ENCODE measurements around the gene CXXC5. TPM values are rescaled to one million over a fixed set of nuclear protein-coding genes. Genes with fewer than 3 reads are reported as not detected.
"Not testable (repeated sequence)": the region's sequence is repeated elsewhere in the genome, so short reads cannot be mapped to it uniquely, and the experiment has no call there.

CXXC5 gene
- total RNA-seq, 1 experiment from 2014 or later = 92.3 TPM

GRCh38 chr5:139611703-139612584 is 36.2 kb upstream of the CXXC5 start:
- H3K4me1 Mint-ChIP-seq (ENCODE audit: low read depth, unreplicated experiment) = no peaks in the 10 kb centered on the region

GRCh38 chr5:139619861-139620260 is 28.3 kb upstream of the CXXC5 start:
- peaks cover 7% of the 10 kb centered on the region for H3K4me1 Mint-ChIP-seq (ENCODE audit: low read depth, unreplicated experiment)
- H3K27ac Mint-ChIP-seq (ENCODE audit: unreplicated experiment) = no peak overlapping the region
- no peaks in the 10 kb centered on the region for H3K36me3 ChIP-seq (ENCODE audit: control insufficient read depth, insufficient read depth, low read length)
- no peak for TF ChIP-seq CTCF (IDR thresholded peaks at IDR 0.05; ENCODE audit: insufficient read depth in 1 of 2, low read depth in 1 of 2, low read length in 1 of 2, severe bottlenecking in 1 of 2, unreplicated experiment in 1 of 2)
- ChIA-PET CTCF (no interaction called here), POLR2A (interaction anchor here (0.5 kb wide), 1 partner anchor 8 kb away, joined by 3 read pairs; no protein-coding TSS in a partner anchor)
- no peak overlapping the region for H3K4me3 ChIP-seq (ENCODE audit: low read depth, low read length)
- no peak overlapping the region for H3K4me3 Mint-ChIP-seq (ENCODE audit: unreplicated experiment)
- H3K27me3 Mint-ChIP-seq (ENCODE audit: insufficient read depth, unreplicated experiment) = no peaks in the 10 kb centered on the region
- H3K36me3 Mint-ChIP-seq (ENCODE audit: insufficient read depth, unreplicated experiment) = peaks cover 82% of the 10 kb centered on the region
- no peaks in the 10 kb centered on the region for H3K4me1 ChIP-seq
- no peak for DNase-seq
- intact Hi-C loops (cut with micrococcal nuclease; ENCODE audit: unreplicated experiment) = no loop called here
- no peaks in the 10 kb centered on the region for H3K9me3 ChIP-seq
- no peaks in the 10 kb centered on the region for H3K9me3 Mint-ChIP-seq (ENCODE audit: unreplicated experiment)
- H3K27me3 ChIP-seq (replicated peaks; ENCODE audit: control insufficient read depth, insufficient read depth, low read length) = no peaks in the 10 kb centered on the region
- BruUV-seq (replicated peaks) = no TSS peak

More at GRCh38 chr5:139611703-139612584, 36.2 kb upstream of the CXXC5 start:
- CTCF ChIA-PET = interaction anchor here (0.7 kb wide), 1 partner anchor 82 kb away, joined by 4 read pairs; no protein-coding TSS in a partner anchor
- Histone ChIP-seq H3K27me3 (replicated peaks; ENCODE audit: control insufficient read depth, insufficient read depth, low read length) (no peaks in the 10 kb centered on the region), H3K9me3 (no peaks in the 10 kb centered on the region), H3K36me3 (ENCODE audit: control insufficient read depth, insufficient read depth, low read length) (no peaks in the 10 kb centered on the region), H3K4me1 (no peaks in the 10 kb centered on the region), H3K4me3 (ENCODE audit: low read depth, low read length) (no peak overlapping the region)
- Mint-ChIP-seq H3K4me3 (ENCODE audit: unreplicated experiment) (no peak overlapping the region), H3K9me3 (ENCODE audit: unreplicated experiment) (no peaks in the 10 kb centered on the region), H3K36me3 (ENCODE audit: insufficient read depth, unreplicated experiment) (peaks cover 49% of the 10 kb centered on the region), H3K27me3 (ENCODE audit: insufficient read depth, unreplicated experiment) (no peaks in the 10 kb centered on the region), H3K27ac (ENCODE audit: unreplicated experiment) (no peak overlapping the region)
- DNase-seq = no peak
- BruUV-seq (replicated peaks) = no TSS peak
- POLR2A ChIA-PET = interaction anchor here (0.6 kb wide), 2 partner anchors 63 to 308 kb away, joined by 3 to 15 read pairs; no protein-coding TSS in a partner anchor
- no peak for TF ChIP-seq CTCF (IDR thresholded peaks at IDR 0.05; ENCODE audit: insufficient read depth in 1 of 2, low read depth in 1 of 2, low read length in 1 of 2, severe bottlenecking in 1 of 2, unreplicated experiment in 1 of 2)
- intact Hi-C loops (cut with micrococcal nuclease; ENCODE audit: unreplicated experiment) = no loop called here

- intact Hi-C loops (cut with micrococcal nuclease; ENCODE audit: unreplicated experiment); CTCF ChIA-PET: not testable (repeated sequence)
Observed at GRCh38 chr5:139625398-139625797, 22.8 kb upstream of the CXXC5 start.

More at GRCh38 chr5:139625398-139625797, 22.8 kb upstream of the CXXC5 start:
- H3K4me3 ChIP-seq (ENCODE audit: low read depth, low read length); H3K9me3 Mint-ChIP-seq (ENCODE audit: unreplicated experiment); H3K27me3 ChIP-seq (replicated peaks; ENCODE audit: control insufficient read depth, insufficient read depth, low read length); H3K4me1 ChIP-seq; DNase-seq; H3K4me1 Mint-ChIP-seq (ENCODE audit: low read depth, unreplicated experiment); POLR2A ChIA-PET; H3K27me3 Mint-ChIP-seq (ENCODE audit: insufficient read depth, unreplicated experiment); H3K27ac Mint-ChIP-seq (ENCODE audit: unreplicated experiment); H3K9me3 ChIP-seq; H3K4me3 Mint-ChIP-seq (ENCODE audit: unreplicated experiment); BruUV-seq (replicated peaks); H3K36me3 ChIP-seq (ENCODE audit: control insufficient read depth, insufficient read depth, low read length): not testable (repeated sequence)
- peaks cover 90% of the 10 kb centered on the region for H3K36me3 Mint-ChIP-seq (ENCODE audit: insufficient read depth, unreplicated experiment)

Measured in Caco-2 (cell line).